K562 (cell line): ENCODE measurements around the gene PPP6R1. TPM values are rescaled to one million over a fixed set of nuclear protein-coding genes. Genes with fewer than 3 reads are reported as not detected.
A peak's percentile ranks its signal among the peaks of the same experiment; 100 is the strongest.

Experiments used
- ATAC-seq: fragments of 200-7000 bp; cut with Tn5 transposase; 3 replicates; pipeline ENCODE4 v1.9.1; 2020; ENCODE audit warnings: moderate library complexity
- BruUV-seq: library from RNA; stranded (reverse); fragments of 400-500 nt; replicated peaks from 2 replicates; lab custom pipeline; 2021; lab: Mats Ljungman, UMichigan
- CTCF ChIA-PET: fragments of 300-600 bp; formaldehyde crosslinking; extraction: SDS; loops from one replicate; lab custom pipeline; 2021; ENCODE audit warnings: low intra/inter-chr PET ratio; lab: Yijun Ruan, JAX
- POLR2A ChIA-PET: fragments of 300-600, 350-650 bp; sonication (Branson Sonifier 250); formaldehyde crosslinking; extraction: SDS; loops from one replicate; lab custom pipeline; 2021; ENCODE audit warnings: antibody characterized with exemption, inconsistent platforms; lab: Yijun Ruan, JAX
- DNase-seq, 4 experiments: peaks; one replicate each; pipeline versions ENCODE4 v3.0.0 to v3.0.0-alpha.2; 2011 to 2018; ENCODE audit warnings: low spot score in 3 of 4, mixed read lengths in 3 of 4; ENCODE audit errors: extremely low read depth in 1 of 4
- FAIRE-seq: peaks from 2 replicates; lab custom pipeline; 2011; peaks lifted over from hg19 to GRCh38; lab: Jason Lieb, UNC
- H2AFZ ChIP-seq: 2 replicates; pipeline ENCODE4 v1.6.0; 2011; ENCODE audit warnings: low read depth, low read length, control low read depth, inconsistent platforms
- H3K27ac ChIP-seq: fragments of 200-600 bp; 3 replicates; pipeline ENCODE4 v1.8.0; 2011; ENCODE audit warnings: low read depth, mild to moderate bottlenecking, control low read depth, inconsistent platforms, low read length, moderate library complexity, mixed read lengths; ENCODE audit errors: extremely low read depth
- H3K27me3 ChIP-seq, 2 experiments: fragments of 300-600 bp in 1 of 2; 2 replicates in 1 of 2; 3 replicates in 1 of 2; pipeline versions ENCODE4 v1.6.0 to v1.8.0; 2011; ENCODE audit warnings: inconsistent platforms in 2 of 2, low read length in 2 of 2, mild to moderate bottlenecking in 1 of 2, mixed read lengths in 1 of 2, moderate library complexity in 1 of 2; ENCODE audit not compliant: control insufficient read depth in 2 of 2, insufficient read depth in 2 of 2
- H3K36me3 ChIP-seq: fragments of 300-600 bp; 3 replicates; pipeline ENCODE4 v1.8.0; 2011; ENCODE audit warnings: mild to moderate bottlenecking, low read length, inconsistent platforms; ENCODE audit not compliant: control insufficient read depth, insufficient read depth
- H3K4me1 ChIP-seq, 2 experiments: fragments of 200-600 bp in 1 of 2; replicated peaks in 1 of 2; 2 replicates in 1 of 2; 3 replicates in 1 of 2; pipeline versions ENCODE4 v1.5.1 to v1.8.0; 2011; ENCODE audit warnings: inconsistent platforms in 2 of 2, low read length in 2 of 2, mild to moderate bottlenecking in 1 of 2, mixed read lengths in 1 of 2, moderate library complexity in 1 of 2; ENCODE audit not compliant: control insufficient read depth in 2 of 2, insufficient read depth in 2 of 2
- H3K4me2 ChIP-seq: 2 replicates; pipeline ENCODE4 v1.6.1; 2011; ENCODE audit warnings: low read length, control low read depth, inconsistent platforms, mixed read lengths; ENCODE audit not compliant: insufficient read depth
- H3K4me3 ChIP-seq: fragments of 200-600 bp; sonication (generic), shearing (Covaris generic); 2 replicates; pipeline ENCODE4 v1.5.1; 2016; ENCODE audit warnings: control low read depth, inconsistent platforms
- H3K79me2 ChIP-seq: fragments of 200-600 bp; 3 replicates; pipeline ENCODE4 v1.8.0; 2011; ENCODE audit warnings: low read length, inconsistent platforms; ENCODE audit not compliant: control insufficient read depth, insufficient read depth
- H3K9ac ChIP-seq, 2 experiments: 2 replicates each; pipeline versions ENCODE4 v1.6.0 to v1.6.1; 2011; ENCODE audit warnings: low read depth in 2 of 2, low read length in 2 of 2, control low read depth in 1 of 2, inconsistent platforms in 1 of 2, mild to moderate bottlenecking in 1 of 2, mixed read lengths in 1 of 2; ENCODE audit not compliant: insufficient read depth in 1 of 2
- H3K9me1 ChIP-seq: one replicate; pipeline ENCODE4 v1.6.0; 2011; ENCODE audit warnings: inconsistent platforms, mild to moderate bottlenecking, low read length, moderate library complexity; ENCODE audit not compliant: control insufficient read depth, insufficient read depth
- H3K9me3 ChIP-seq: replicated peaks from 2 replicates; pipeline ENCODE4 v1.5.1; 2011; ENCODE audit warnings: low read depth, low read length, inconsistent platforms; ENCODE audit not compliant: control insufficient read depth, insufficient read depth
- H4K20me1 ChIP-seq: replicated peaks from 2 replicates; pipeline ENCODE4 v1.6.1; 2011; ENCODE audit warnings: low read length, inconsistent platforms, mixed read lengths; ENCODE audit not compliant: control insufficient read depth, insufficient read depth
- CXXC5 ChIP-seq: fragments of 250-450 bp; sonication (Bioruptor Pico); IDR thresholded peaks from 2 replicates; pipeline ENCODE4 v1.8.0; 2022; ENCODE audit warnings: inconsistent platforms, mild to moderate bottlenecking, moderate library complexity
- EP400 ChIP-seq: fragments of 450-650 bp; IDR thresholded peaks from 2 replicates; pipeline ENCODE4 v1.6.1; 2017; ENCODE audit warnings: antibody characterized with exemption, mild to moderate bottlenecking, moderate library complexity
- HNRNPH1 ChIP-seq: fragments of 200-400 bp; formaldehyde crosslinking; optimal IDR thresholded peaks from 2 replicates; pipeline ENCODE3; 2017; ENCODE audit warnings: low read depth, mild to moderate bottlenecking, low read length, moderate library complexity
- MAX ChIP-seq: sonication (generic); formaldehyde crosslinking; IDR thresholded peaks from 2 replicates; pipeline ENCODE4 v1.9.0; 2022; ENCODE audit warnings: mild to moderate bottlenecking, missing genetic modification reagents
- RNF2 ChIP-seq: sonication (generic); IDR thresholded peaks from 2 replicates; pipeline ENCODE4 v1.6.1; 2016
- STAT5A ChIP-seq: IDR thresholded peaks from 2 replicates; pipeline ENCODE4 v1.6.1; 2012; ENCODE audit warnings: low read length, inconsistent platforms, borderline replicate concordance
- VEZF1 ChIP-seq: fragments of 200-800 bp; sonication (Bioruptor generic); IDR thresholded peaks from 2 replicates; pipeline ENCODE4 v1.6.1; 2017; ENCODE audit warnings: missing genetic modification characterization, missing compliant biosample characterization
- ZFX ChIP-seq: sonication (generic); formaldehyde crosslinking; IDR thresholded peaks from 2 replicates; pipeline ENCODE4 v1.8.0; 2022; ENCODE audit warnings: mild to moderate bottlenecking, missing genetic modification reagents, moderate library complexity
- ZNF12 ChIP-seq: sonication (generic); formaldehyde crosslinking; IDR thresholded peaks from 2 replicates; pipeline ENCODE4 v1.4.0; 2020; ENCODE audit warnings: mild to moderate bottlenecking, missing genetic modification reagents
- WGBS: fragments of 100-300 bp; shearing (Covaris generic); methylation state at CpG from one replicate; pipeline ENCODE4 v1.1.6; 2016; ENCODE audit warnings: low coverage, mixed read lengths; ENCODE audit not compliant: insufficient coverage; ENCODE audit errors: missing lambda C conversion rate; 5-methylcytosine and 5-hydroxymethylcytosine counted together
- in situ Hi-C: fragments of 300-500 bp; cut with MboI; formaldehyde crosslinking; loops from 4 replicates; pipeline ENCODE4 v1.15.0; 2018; ENCODE audit warnings: inconsistent platforms, mixed read lengths
- intact Hi-C: fragments of 100-400 bp; cut with micrococcal nuclease; formaldehyde crosslinking; loops from 2 replicates; pipeline ENCODE4 v1.14.2; 2022
- polyA plus RNA-seq, 8 experiments: library from polyadenylated mRNA; depleted of rRNA in 4 of 8; stranded (reverse) in 5 of 8; unstranded in 3 of 8; fragments of >200 nt; fragmentation: Nextera tagmentation in 2 of 8; fragmentation: Illumina TruSeq in 1 of 8; extraction: Ambion mirVana in 2 of 8; extraction: Trizol in 1 of 8; gene quantifications; 2 replicates each; pipeline versions ENCODE4 v1.2.1 to v1.2.3, GENCODE V29; 2011 to 2014; ENCODE audit warnings: inconsistent platforms in 1 of 8, missing spikeins in 1 of 8
- total RNA-seq, 7 experiments: library from RNA; depleted of rRNA in 6 of 7; stranded (reverse); fragments of >200 nt in 6 of 7; fragmentation: Illumina TruSeq in 2 of 7; extraction: Trizol in 2 of 7; gene quantifications; 2 replicates each; pipeline versions ENCODE4 v1.2.1 to v1.2.3, GENCODE V29; 2011 to 2021; ENCODE audit warnings: low replicate concordance in 1 of 7

Gene PPP6R1
- total and polyA plus RNA-seq, 9 of the 15 experiments (the other 6 are each of a cell fraction or from before 2014, with no cell fraction given): 0.48 to 135 (median 37.2) TPM

GRCh38 chr19:55256562-55257460, 2.0 kb downstream of the PPP6R1 start:
- H3K9ac ChIP-seq: peak overlapping the region; percentile 94 to 99; a peak in 3 of 4 replicates
- DNase-seq: peak in 1 of 4 experiments; percentile 39
- peak overlapping the region; percentile 96 for H3K4me2 ChIP-seq
- H3K4me1 ChIP-seq: peaks cover 35 to 52% of the 10 kb centered on the region in 2 experiments; a peak in 4 of 5 replicates
- ATAC-seq: no peak
- peaks cover 9% of the 10 kb centered on the region for H3K9me1 ChIP-seq
- H3K36me3 ChIP-seq: peaks cover 51% of the 10 kb centered on the region
- TF ChIP-seq STAT5A (no peak), HNRNPH1 (no peak), EP400 (peak; percentile 39; the same call in 1 of the 2 replicates), MAX (peak; percentile 48; the same call in 1 of the 2 replicates), VEZF1 (no peak), RNF2 (no peak), ZFX (0 out of 2 replicates have a peak, but pooled peaks have one; percentile 3), ZNF12 (CRISPR knock-in tag) (no peak), CXXC5 (0 out of 2 replicates have a peak, but pooled peaks have one; percentile 7)
- intact Hi-C loops (no loop called here), in situ Hi-C loops (no loop called here)
- H3K9me3 ChIP-seq: no peaks in the 10 kb centered on the region
- no peak overlapping the region for H2AFZ ChIP-seq
- BruUV-seq: TSS peak; percentile 45
- peaks cover 50% of the 10 kb centered on the region for H4K20me1 ChIP-seq
- WGBS: 5% methylated on average over 22 of the region's 22 CpGs
- ChIA-PET POLR2A (interaction anchor here (0.6 to 2.9 kb wide), 12 partner anchors 9 to 197 kb away, joined by 3 to 26 read pairs (median 6); partner anchors contain the start of genes HSPBP1 and UBE2S), CTCF (no interaction called here)
- H3K4me3 ChIP-seq: peak overlapping the region; percentile 94
- peaks cover 71% of the 10 kb centered on the region for H3K79me2 ChIP-seq
- peak; percentile 67 for FAIRE-seq
- H3K27me3 ChIP-seq: no peaks in the 10 kb centered on the region
- H3K27ac ChIP-seq: peak overlapping the region; percentile 97
